ENCODE data around the gene ADAMTSL2.

ADAMTSL2 gene

DNA sequence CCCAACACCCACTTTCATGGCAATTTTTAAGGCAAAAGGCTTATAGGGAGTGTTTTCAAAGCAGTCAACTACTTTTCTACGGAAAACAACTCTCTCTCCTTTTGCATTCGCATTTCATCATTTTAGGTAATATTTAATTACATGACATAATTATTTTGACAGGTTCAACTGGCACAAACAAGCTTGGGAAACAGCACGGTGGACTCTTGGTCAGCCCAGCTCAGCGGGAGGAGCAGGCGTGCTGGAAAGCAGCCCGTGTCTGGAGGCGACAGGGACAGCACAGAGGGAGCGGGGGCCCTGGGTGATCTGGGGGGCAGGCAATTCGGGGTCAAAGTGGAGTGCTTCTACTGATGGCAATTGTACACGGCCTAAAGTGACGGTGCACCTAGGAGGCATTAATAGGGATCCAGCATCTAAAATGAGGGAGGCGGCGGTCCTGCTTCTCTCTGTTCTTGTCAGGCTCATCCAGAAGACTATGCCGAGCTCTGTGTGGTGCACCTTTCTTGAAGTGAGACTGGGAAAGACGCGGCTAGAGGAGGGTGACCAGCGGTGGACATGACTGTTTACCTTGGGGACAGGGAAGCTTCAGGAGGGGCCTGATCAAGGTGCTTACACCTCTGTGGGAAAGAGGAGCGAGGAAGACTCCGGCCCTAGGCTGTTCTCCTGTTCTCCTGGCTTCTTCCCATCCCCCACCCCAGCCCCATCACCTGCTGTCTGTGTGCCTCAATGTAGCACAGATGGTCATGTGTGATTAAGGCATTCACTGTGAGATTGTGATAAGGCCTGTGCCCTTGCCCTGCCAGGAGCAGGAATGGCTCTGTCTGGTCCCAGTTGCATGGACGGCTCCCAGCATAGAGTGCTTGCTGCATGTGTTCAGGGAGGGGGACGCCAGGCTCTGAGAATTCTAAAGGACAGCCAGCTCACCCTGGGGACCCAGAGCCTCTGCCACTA lies 13.1 kb upstream of the ADAMTSL2 start:
- Histone ChIP-seq H3K9me2 (replicated peaks; ENCODE audit: insufficient read depth, low read length) (no peaks in the 10 kb centered on the region), H3F3A (ENCODE audit: insufficient read depth) (no peaks in the 10 kb centered on the region), H2AFZ (ENCODE audit: low read depth, low read length, severe bottlenecking) (no peak overlapping the region), H3K9me3 (ENCODE audit: insufficient read depth, low read length) (no peaks in the 10 kb centered on the region), H3K4me2 (ENCODE audit: low read depth, low read length, poor library complexity, severe bottlenecking) (no peak overlapping the region), H3K36me3 (ENCODE audit: low read length) (no peaks in the 10 kb centered on the region), H3K27ac (ENCODE audit: low read depth, low read length) (no peak overlapping the region), H3K9ac (ENCODE audit: low read length) (no peak overlapping the region), H3K79me2 (ENCODE audit: insufficient read depth, low read length) (no peaks in the 10 kb centered on the region), H3K4me3 (ENCODE audit: insufficient read depth, low read length, poor library complexity, severe bottlenecking) (no peak overlapping the region), H4K20me1 (ENCODE audit: low read depth, low read length) (no peaks in the 10 kb centered on the region), H3K27me3 (ENCODE audit: low read length) (no peaks in the 10 kb centered on the region)
- no peak for TF ChIP-seq EZH2phosphoT487 (conservative IDR thresholded peaks at IDR 0.05; ENCODE audit: low read length)
- TF ChIP-seq, protein P1, sequence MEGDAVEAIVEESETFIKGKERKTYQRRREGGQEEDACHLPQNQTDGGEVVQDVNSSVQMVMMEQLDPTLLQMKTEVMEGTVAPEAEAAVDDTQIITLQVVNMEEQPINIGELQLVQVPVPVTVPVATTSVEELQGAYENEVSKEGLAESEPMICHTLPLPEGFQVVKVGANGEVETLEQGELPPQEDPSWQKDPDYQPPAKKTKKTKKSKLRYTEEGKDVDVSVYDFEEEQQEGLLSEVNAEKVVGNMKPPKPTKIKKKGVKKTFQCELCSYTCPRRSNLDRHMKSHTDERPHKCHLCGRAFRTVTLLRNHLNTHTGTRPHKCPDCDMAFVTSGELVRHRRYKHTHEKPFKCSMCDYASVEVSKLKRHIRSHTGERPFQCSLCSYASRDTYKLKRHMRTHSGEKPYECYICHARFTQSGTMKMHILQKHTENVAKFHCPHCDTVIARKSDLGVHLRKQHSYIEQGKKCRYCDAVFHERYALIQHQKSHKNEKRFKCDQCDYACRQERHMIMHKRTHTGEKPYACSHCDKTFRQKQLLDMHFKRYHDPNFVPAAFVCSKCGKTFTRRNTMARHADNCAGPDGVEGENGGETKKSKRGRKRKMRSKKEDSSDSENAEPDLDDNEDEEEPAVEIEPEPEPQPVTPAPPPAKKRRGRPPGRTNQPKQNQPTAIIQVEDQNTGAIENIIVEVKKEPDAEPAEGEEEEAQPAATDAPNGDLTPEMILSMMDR (IDR thresholded peaks at IDR 0.05; ENCODE audit: insufficient read depth, low read length, poor library complexity, severe bottlenecking): no peak

DNA sequence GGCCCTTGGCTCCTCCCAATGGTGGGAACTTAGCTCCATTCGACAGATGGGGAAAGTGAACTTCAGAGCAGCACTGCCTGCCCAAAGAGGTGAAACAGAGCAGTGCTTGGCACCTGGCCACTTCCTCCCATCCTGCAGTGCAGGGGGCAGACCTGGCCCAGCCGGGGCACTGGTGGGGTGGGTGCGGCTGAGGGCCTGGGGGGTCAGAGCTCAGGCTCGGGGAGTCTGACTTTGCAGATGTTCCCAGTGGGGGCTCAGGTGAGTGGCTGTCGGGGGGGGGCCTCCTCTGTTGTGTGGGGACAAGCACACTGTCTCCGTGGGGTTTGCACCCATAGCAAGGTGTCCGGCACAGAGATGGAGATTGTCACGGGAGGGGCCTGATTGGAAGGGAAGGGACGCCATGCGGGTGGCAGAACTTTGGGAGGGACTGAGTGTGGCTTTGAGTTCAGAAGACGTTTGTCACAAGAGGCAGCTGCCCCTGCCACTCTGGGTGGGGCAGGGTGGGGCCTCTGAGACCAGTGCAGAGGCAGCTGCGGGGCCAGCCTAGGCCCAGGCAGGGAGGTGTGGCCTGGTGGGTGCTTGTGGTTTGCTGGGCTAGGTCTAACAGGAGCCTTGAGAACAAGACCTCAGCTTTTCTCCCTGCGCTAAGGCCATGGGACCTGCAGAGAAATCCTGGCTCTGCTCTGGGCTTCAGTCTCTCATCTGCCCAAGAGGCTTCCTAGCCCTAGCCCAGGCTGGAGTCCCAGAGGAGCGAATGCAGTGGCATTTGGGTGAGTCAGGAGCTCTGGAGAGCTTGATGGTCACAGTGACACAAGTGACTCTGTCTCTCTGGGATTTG lies 12.2 kb upstream of the ADAMTSL2 start:
- H3K9me2 ChIP-seq (replicated peaks; ENCODE audit: insufficient read depth, low read length): no peaks in the 10 kb centered on the region
- TF ChIP-seq EZH2phosphoT487 (conservative IDR thresholded peaks at IDR 0.05; ENCODE audit: low read length): no peak
- TF ChIP-seq, protein P1 (IDR thresholded peaks at IDR 0.05; ENCODE audit: insufficient read depth, low read length, poor library complexity, severe bottlenecking): no peak
- no peak overlapping the region for H3K4me2 ChIP-seq (ENCODE audit: low read depth, low read length, poor library complexity, severe bottlenecking)
- no peaks in the 10 kb centered on the region for H3K79me2 ChIP-seq (ENCODE audit: insufficient read depth, low read length)
- no peak overlapping the region for H3K4me3 ChIP-seq (ENCODE audit: insufficient read depth, low read length, poor library complexity, severe bottlenecking)
- H3K9me3 ChIP-seq (ENCODE audit: insufficient read depth, low read length): no peaks in the 10 kb centered on the region
- H3F3A ChIP-seq (ENCODE audit: insufficient read depth): no peaks in the 10 kb centered on the region
- H3K27me3 ChIP-seq (ENCODE audit: low read length): no peaks in the 10 kb centered on the region
- H3K9ac ChIP-seq (ENCODE audit: low read length): no peak overlapping the region
- no peak overlapping the region for H2AFZ ChIP-seq (ENCODE audit: low read depth, low read length, severe bottlenecking)
- no peaks in the 10 kb centered on the region for H3K36me3 ChIP-seq (ENCODE audit: low read length)
- no peaks in the 10 kb centered on the region for H4K20me1 ChIP-seq (ENCODE audit: low read depth, low read length)
- no peak overlapping the region for H3K27ac ChIP-seq (ENCODE audit: low read depth, low read length)

DNA sequence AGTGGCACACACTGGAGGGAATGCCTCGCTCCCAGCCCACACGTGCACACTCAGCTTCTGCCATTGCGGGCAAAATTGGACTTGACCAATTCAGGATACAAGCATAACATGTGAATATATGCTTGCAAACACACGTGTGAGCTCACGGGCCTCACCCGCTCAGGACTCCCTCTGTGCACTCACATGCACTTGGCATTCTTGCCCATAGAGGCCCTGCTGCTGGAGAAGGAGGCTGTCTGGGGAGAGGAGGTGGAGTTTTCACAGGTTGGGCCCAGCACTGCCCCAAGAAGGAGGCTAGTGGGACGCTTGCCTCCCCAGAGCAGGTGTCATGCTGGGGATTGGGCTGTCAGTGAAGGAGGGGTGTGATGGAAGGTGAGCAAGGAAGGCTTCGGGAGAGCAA lies 11.4 kb upstream of the ADAMTSL2 start:
- no peaks in the 10 kb centered on the region for H3K27me3 ChIP-seq (ENCODE audit: low read length)
- no peak overlapping the region for H2AFZ ChIP-seq (ENCODE audit: low read depth, low read length, severe bottlenecking)
- H4K20me1 ChIP-seq (ENCODE audit: low read depth, low read length): no peaks in the 10 kb centered on the region
- H3K9me3 ChIP-seq (ENCODE audit: insufficient read depth, low read length): no peaks in the 10 kb centered on the region
- TF ChIP-seq, protein P1 (IDR thresholded peaks at IDR 0.05; ENCODE audit: insufficient read depth, low read length, poor library complexity, severe bottlenecking): no peak
- TF ChIP-seq EZH2phosphoT487 (conservative IDR thresholded peaks at IDR 0.05; ENCODE audit: low read length): no peak
- no peak overlapping the region for H3K4me2 ChIP-seq (ENCODE audit: low read depth, low read length, poor library complexity, severe bottlenecking)
- no peaks in the 10 kb centered on the region for H3F3A ChIP-seq (ENCODE audit: insufficient read depth)
- H3K9ac ChIP-seq (ENCODE audit: low read length): no peak overlapping the region
- H3K36me3 ChIP-seq (ENCODE audit: low read length): no peaks in the 10 kb centered on the region
- H3K9me2 ChIP-seq (replicated peaks; ENCODE audit: insufficient read depth, low read length): no peaks in the 10 kb centered on the region
- H3K79me2 ChIP-seq (ENCODE audit: insufficient read depth, low read length): no peaks in the 10 kb centered on the region
- H3K4me3 ChIP-seq (ENCODE audit: insufficient read depth, low read length, poor library complexity, severe bottlenecking): no peak overlapping the region
- H3K27ac ChIP-seq (ENCODE audit: low read depth, low read length): no peak overlapping the region
